Activated T-cell treated with anti-CD3 and anti-CD28 coated beads, Interleukin-2, amount 50 U/mL, for 24 hours (primary cell): ENCODE results near the gene RHOXF2B.
"Not testable (repeated sequence)": the region's sequence is repeated elsewhere in the genome, so short reads cannot be mapped to it uniquely, and the experiment has no call there.

Source experiments
- DNase-seq: peaks from one replicate; pipeline ENCODE4 v3.0.0-alpha.2; 2020
- H3K27ac Mint-ChIP-seq: 2 replicates; pipeline ENCODE4 v1.8.0; 2020; ENCODE audit warnings: mild to moderate bottlenecking, mixed read lengths
- H3K27me3 Mint-ChIP-seq: 2 replicates; pipeline ENCODE4 v1.8.0; 2020; ENCODE audit warnings: mixed read lengths
- H3K36me3 Mint-ChIP-seq: 2 replicates; pipeline ENCODE4 v1.8.0; 2020; ENCODE audit warnings: low read depth, mixed read lengths
- H3K4me1 Mint-ChIP-seq: 2 replicates; pipeline ENCODE4 v1.8.0; 2020; ENCODE audit warnings: low read depth, mixed read lengths
- H3K4me3 Mint-ChIP-seq: 2 replicates; pipeline ENCODE4 v1.8.0; 2020; ENCODE audit warnings: mild to moderate bottlenecking, moderate library complexity, mixed read lengths
- H3K9me3 Mint-ChIP-seq: 2 replicates; pipeline ENCODE4 v1.8.0; 2020; ENCODE audit warnings: mixed read lengths

Gene RHOXF2B

DNA sequence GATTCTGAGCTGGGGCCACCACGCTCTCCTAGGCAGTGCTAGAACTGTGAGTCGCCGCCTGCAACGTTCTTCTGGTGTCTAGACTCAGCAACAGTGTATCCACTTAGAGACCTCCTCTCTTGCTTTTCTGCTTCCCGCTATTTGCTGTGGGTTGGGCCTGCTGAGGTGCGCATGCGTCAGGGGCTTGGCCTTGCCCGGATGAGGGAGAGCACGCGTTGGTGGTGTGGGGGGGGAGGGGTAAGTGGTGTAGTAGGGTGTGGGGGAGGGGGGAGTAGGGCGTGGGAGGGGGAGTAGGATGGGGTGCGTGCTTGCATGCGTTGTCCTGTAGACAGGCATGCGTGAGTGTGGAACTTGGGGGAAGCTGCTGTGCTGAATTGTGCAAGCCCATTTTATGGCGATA lies at the start of gene RHOXF2B:
Gene RHOXF2B, minus strand, starts transcription at position 101 of the 400 bp plus-strand sequence. CDS start 138 bp downstream, outside the sequence.
- H3K36me3 Mint-ChIP-seq, H3K4me3 Mint-ChIP-seq, H3K9me3 Mint-ChIP-seq, H3K27me3 Mint-ChIP-seq, H3K4me1 Mint-ChIP-seq, H3K27ac Mint-ChIP-seq, DNase-seq: not testable (repeated sequence)

DNA sequence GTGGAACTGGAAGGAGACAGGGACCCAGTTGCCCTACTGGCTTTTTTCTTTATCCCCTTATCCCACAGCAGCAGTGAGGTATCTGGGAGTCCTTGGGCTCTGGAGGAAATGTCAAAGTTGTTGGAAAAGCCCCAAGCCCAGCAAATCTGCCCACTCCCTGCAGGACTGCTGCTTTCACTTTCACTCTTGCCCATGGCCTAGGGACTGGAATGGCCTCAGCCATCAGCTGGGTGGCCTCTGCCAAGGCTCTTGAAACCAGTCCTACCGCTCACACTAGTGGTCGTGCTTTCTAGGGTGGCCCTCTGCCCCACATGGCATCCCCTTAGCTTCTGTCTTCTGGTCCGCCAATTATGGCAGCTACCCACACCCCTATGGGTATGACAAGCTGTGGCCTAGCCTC lies 48.0 kb upstream of the RHOXF2B start:
- H3K27ac Mint-ChIP-seq: no peak overlapping the region
- H3K4me1 Mint-ChIP-seq: peaks cover 3% of the 10 kb centered on the region
- no peaks in the 10 kb centered on the region for H3K36me3 Mint-ChIP-seq
- H3K4me3 Mint-ChIP-seq: no peak overlapping the region
- no peak for DNase-seq
- no peaks in the 10 kb centered on the region for H3K27me3 Mint-ChIP-seq
- H3K9me3 Mint-ChIP-seq: no peaks in the 10 kb centered on the region

DNA sequence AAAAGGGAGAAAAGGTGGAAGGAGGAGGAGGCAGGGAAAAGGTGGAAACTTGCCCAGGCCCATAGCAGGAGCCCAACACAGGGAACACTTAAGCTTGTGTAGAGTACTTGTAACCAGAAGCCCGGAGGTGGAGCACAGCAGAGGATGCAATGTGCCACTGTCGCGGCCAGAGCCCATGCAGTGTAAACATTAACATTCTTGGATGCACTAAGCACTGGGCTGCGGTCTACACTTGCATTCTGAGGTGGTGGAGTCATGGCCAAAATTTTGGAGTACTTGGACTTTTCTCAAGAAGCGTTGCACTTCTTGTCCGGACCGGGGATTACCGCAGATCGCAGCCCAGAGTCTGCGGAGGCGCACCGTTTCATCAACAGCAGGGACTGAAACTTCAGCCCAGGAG lies 42.7 kb upstream of the RHOXF2B start:
- DNase-seq: no peak
- Mint-ChIP-seq H3K36me3 (no peaks in the 10 kb centered on the region), H3K4me1 (peaks cover 1% of the 10 kb centered on the region), H3K27me3 (peaks cover 5% of the 10 kb centered on the region), H3K27ac (no peak overlapping the region), H3K4me3 (no peak overlapping the region), H3K9me3 (no peaks in the 10 kb centered on the region)

DNA sequence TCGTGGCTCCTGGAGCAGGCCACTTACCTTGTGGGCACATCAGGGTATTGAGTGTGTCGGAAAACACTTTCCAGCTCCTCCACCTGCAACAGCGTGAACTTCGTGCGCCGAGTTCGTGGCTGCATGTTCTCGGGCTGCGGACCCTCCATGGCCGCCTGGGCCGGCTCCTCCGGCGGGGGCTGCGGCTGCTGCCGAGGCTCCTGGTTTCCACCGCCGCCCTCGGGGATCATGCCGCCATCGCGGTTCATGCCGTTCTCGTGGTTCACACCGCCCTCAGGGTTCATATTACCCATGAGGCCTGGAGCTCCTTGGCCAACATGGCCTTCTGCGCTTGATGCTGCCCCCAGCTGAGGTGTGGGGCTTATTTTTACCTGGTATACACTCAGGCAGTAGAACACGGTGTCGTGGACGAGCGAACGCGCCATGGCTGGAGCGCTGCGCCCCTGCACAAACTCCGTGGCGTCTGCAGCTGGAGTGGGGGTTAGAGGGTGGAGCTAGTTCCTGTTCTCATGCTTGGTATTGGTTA lies 38.0 kb upstream of the RHOXF2B start, which contains the start of gene RHOXF1:
Gene RHOXF1, minus strand, starts transcription at position 476 of the 526 bp plus-strand sequence. Its CDS starts 51 bp downstream, at position 425.
- Mint-ChIP-seq H3K9me3 (no peaks in the 10 kb centered on the region), H3K4me1 (no peaks in the 10 kb centered on the region), H3K36me3 (no peaks in the 10 kb centered on the region), H3K4me3 (no peak within 1 kb of the TSS), H3K27ac (no peak within 1 kb of the TSS), H3K27me3 (peaks cover 8% of the 10 kb centered on the region)
- no peak for DNase-seq

- no peak overlapping the region for H3K27ac Mint-ChIP-seq
- H3K27me3 Mint-ChIP-seq: peaks cover 9% of the 10 kb centered on the region
- H3K9me3 Mint-ChIP-seq: no peaks in the 10 kb centered on the region
- no peaks in the 10 kb centered on the region for H3K4me1 Mint-ChIP-seq
- H3K4me3 Mint-ChIP-seq: no peak overlapping the region
- no peak for DNase-seq
- H3K36me3 Mint-ChIP-seq: no peaks in the 10 kb centered on the region
Measured at GRCh38 chrX:120111611-120112010, 34.1 kb upstream of the RHOXF2B start.

DNA sequence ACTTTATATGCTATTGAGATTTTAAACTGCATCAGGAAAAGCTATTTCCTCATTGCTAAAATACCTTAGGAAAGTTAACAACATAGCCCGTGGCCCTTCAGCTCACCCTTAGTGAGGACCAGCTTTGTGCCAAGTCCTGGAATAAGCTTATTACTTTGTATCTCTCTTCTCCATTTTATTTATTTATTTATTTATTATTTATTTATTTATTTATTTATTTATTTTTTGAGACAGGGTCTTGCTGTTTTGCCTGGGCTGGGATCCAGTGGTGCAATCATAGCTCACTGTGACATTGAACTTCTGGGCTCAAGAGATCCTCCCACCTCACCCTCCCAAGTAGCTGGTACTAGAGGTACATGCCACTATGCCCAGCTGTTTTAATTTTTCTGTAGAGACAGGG lies 31.9 kb upstream of the RHOXF2B start:
- Mint-ChIP-seq H3K9me3 (peaks cover 6% of the 10 kb centered on the region), H3K27me3 (peaks cover 13% of the 10 kb centered on the region), H3K36me3 (no peaks in the 10 kb centered on the region), H3K27ac (no peak overlapping the region), H3K4me1 (no peaks in the 10 kb centered on the region), H3K4me3 (no peak overlapping the region)
- DNase-seq: no peak

DNA sequence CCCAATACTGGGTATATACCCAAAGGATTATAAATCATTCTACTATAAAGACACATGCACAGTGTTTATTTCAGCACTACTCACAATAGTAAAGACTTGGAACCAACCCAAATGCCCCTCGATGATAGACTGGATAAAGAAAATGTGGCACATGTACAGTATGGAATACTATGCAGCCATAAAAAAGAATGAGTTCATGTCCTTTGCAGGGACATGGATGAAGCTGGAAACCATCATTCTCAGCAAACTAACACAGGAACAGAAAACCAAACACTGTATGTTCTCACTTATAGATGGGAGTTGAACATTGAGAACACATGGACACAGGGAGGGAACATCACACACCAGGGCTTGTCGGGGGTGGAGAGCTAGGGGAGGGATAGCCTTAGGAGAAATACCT lies 27.2 kb upstream of the RHOXF2B start:
- not testable (repeated sequence) for DNase-seq, H3K36me3 Mint-ChIP-seq, H3K4me1 Mint-ChIP-seq, H3K4me3 Mint-ChIP-seq, H3K27ac Mint-ChIP-seq
- Mint-ChIP-seq H3K9me3 (peaks cover 14% of the 10 kb centered on the region), H3K27me3 (peaks cover 26% of the 10 kb centered on the region)

DNA sequence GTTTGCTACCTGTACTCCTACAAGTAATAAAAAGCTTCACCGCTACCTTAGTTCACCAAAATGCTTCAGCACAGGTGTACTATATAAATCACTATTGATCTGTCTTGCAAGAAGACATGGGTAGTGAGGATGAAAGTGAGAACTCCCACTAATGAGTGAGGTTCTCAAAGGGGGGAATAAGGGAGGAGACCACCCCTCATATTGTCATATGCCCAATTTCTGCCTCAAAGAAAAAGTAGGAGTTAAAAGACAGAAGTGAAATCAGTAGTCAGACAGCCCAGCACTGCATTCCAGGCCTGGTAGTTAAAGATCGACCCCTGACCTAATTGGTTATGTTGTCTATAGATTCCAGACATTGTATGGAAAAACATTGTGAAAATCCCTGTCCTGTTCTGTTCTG lies 23.6 kb upstream of the RHOXF2B start:
- Mint-ChIP-seq H3K9me3 (peaks cover 14% of the 10 kb centered on the region), H3K27me3 (peaks cover 27% of the 10 kb centered on the region)
- not testable (repeated sequence) for H3K4me3 Mint-ChIP-seq, DNase-seq, H3K4me1 Mint-ChIP-seq, H3K36me3 Mint-ChIP-seq, H3K27ac Mint-ChIP-seq

- Mint-ChIP-seq H3K4me1 (peaks cover 2% of the 10 kb centered on the region), H3K36me3 (no peaks in the 10 kb centered on the region), H3K4me3 (no peak overlapping the region), H3K27ac (no peak overlapping the region), H3K27me3 (peaks cover 12% of the 10 kb centered on the region), H3K9me3 (no peaks in the 10 kb centered on the region)
- no peak for DNase-seq
Measured at GRCh38 chrX:120090208-120090607, 12.7 kb upstream of the RHOXF2B start.

DNA sequence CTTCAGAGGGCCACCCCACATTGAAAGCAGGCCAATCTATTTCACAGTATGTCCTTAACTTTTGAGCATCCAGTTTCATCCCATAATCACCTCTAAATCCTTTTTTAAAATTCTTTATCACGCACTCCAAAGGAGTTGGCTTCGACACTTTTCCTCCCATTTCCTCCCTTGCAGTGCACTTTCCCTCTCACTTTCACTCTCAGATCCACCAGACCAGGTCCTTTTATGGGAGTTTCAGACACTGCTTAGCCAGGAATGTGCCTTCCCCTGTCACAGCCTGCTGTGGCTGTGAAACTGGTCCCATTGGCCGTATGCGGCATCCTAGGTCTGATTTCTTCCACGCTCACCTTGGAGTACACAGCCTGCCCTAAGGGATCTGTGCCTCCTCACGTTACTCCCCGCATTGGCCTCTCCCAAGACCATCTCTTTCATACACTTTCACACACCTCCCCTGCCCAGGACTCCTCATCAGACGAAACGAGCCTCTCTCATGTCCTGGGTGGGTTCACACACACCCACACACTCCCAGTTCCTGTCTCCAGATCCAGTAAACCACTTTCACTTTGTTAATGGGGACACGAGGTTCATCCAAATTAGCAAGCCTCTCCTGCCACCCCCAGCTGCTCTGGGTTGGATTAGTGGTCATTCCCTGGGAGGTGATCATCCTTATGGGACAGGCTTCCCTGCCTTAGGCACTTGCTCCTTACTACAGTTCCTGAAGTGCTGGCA lies 10.0 kb upstream of the RHOXF2B start:
- Mint-ChIP-seq H3K4me1 (peaks cover 2% of the 10 kb centered on the region), H3K36me3 (no peaks in the 10 kb centered on the region), H3K27ac (no peak overlapping the region), H3K27me3 (peaks cover 8% of the 10 kb centered on the region), H3K4me3 (no peak overlapping the region), H3K9me3 (no peaks in the 10 kb centered on the region)
- DNase-seq: no peak

DNA sequence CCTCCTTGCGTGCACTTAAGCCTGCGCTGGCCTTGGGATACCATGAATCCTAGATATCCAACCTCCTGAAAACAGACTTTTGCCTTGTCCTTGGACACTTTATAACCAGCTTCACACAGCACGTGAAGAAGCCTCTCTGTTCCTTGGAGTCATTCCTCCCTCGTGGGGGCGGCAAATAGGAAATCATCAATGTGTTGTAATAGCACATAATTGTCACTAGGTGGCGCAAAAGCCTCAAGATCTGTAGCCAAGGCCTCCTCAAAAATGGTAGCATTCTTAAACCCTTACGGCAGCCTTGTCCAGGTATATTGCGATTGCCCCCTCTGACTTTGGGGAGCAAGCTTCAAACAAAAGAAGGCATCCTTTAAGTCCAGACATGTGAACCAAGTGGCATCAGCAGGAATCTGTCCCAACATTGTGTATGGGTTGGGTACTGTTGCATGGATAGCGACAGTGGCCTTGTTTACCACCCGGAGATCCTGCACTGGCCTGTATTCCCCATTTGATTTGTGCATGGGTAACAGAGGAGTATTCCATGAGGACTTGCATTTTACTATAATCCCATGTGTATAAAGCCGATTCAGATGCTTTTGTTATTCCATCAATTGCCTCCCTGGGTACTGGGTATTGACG lies 8.2 kb upstream of the RHOXF2B start:
- not testable (repeated sequence) for DNase-seq, H3K9me3 Mint-ChIP-seq, H3K27ac Mint-ChIP-seq, H3K27me3 Mint-ChIP-seq, H3K36me3 Mint-ChIP-seq, H3K4me1 Mint-ChIP-seq, H3K4me3 Mint-ChIP-seq

DNA sequence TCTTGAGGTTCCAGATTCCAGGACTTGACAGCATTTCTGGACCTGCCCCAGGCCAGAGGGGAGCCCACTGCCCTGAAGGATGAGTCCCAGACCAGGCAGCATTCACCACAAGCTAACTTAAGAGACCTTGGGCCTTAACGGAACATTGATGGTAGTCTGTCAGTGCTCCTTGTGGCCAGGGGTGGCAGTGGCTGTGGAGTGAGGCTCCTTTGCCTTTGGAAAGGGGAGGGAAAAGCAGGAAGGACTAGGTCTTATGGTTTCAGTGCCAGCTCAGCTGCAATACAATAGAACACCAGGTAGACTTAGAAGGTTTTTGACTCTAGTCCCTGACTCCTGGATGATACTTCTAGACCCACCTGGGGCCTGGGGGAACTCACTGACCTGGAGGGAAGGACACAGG lies 11.3 kb downstream of the RHOXF2B start:
- H3K9me3 Mint-ChIP-seq, H3K4me1 Mint-ChIP-seq, H3K36me3 Mint-ChIP-seq, H3K27me3 Mint-ChIP-seq, H3K27ac Mint-ChIP-seq, H3K4me3 Mint-ChIP-seq, DNase-seq: not testable (repeated sequence)

DNA sequence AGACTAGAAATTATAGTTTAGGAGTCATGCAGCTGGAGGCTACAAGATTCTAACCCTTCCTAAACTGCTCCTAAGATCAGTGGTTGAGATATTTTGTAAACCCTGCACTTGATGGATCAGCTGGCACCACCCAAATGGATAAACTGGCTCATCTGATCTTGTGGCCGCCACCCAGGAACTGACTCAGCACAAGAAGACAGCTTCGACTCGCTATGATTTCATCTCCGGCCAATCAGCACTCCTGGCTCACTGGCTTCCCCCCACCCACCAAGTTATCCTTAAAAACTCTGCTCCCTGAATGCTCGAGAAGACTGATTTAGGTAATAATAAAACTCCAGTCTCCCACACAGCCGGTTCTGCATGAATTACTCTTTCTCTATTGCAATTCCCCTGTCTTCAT lies 34.8 kb downstream of the RHOXF2B start:
- not testable (repeated sequence) for H3K36me3 Mint-ChIP-seq

GRCh38 chrX:120042247-120042646 lies 35.2 kb downstream of the RHOXF2B start:
- not testable (repeated sequence) for H3K4me1 Mint-ChIP-seq, H3K4me3 Mint-ChIP-seq, DNase-seq, H3K27me3 Mint-ChIP-seq, H3K27ac Mint-ChIP-seq, H3K9me3 Mint-ChIP-seq, H3K36me3 Mint-ChIP-seq

More for the DNA sequence above, 34.8 kb downstream of the RHOXF2B start:
- not testable (repeated sequence) for H3K4me3 Mint-ChIP-seq, DNase-seq, H3K27me3 Mint-ChIP-seq, H3K4me1 Mint-ChIP-seq, H3K9me3 Mint-ChIP-seq, H3K27ac Mint-ChIP-seq

DNA sequence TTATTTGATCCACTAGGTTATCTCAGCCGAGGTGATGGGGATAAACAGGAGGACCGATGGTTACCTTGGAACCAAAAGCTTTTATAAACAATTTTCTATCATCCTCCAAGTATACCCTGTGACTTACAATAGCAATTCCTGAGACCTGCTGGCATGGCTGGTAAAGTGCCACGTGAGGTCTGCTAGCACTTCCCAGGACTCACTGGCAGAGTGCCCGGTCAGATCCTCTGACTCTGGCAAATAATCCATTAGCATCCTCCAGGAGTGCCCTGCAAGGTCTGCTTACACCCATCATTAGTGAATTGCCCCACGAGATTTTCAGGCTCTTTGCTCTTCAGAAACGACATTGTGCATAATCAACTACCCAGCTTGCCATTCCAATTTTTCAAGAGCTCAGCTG lies 37.3 kb downstream of the RHOXF2B start:
- not testable (repeated sequence) for DNase-seq, H3K4me1 Mint-ChIP-seq, H3K4me3 Mint-ChIP-seq, H3K9me3 Mint-ChIP-seq, H3K27ac Mint-ChIP-seq, H3K36me3 Mint-ChIP-seq
- peaks cover 14% of the 10 kb centered on the region for H3K27me3 Mint-ChIP-seq
